ENCODE results near the gene PKIG. TPM values are rescaled to one million over a fixed set of nuclear protein-coding genes. Genes with fewer than 3 reads are reported as not detected.

Gene PKIG
- total and polyA plus RNA-seq, 7 donors, result 43.9 to 511 (median 348) TPM

GRCh38 chr20:44622501-44623270, 40.3 kb downstream of the PKIG start:
- peaks cover 16 to 57% (median 22%) of the 10 kb centered on the region in 4 donors for H3K36me3 ChIP-seq
- 94 to 97% methylated on average over 19 of the region's 19 CpGs for WGBS, 2 donors
- no peak for DNase-seq
- no peak overlapping the region for H3K4me3 ChIP-seq
- no peak overlapping the region for H3K27ac ChIP-seq
- intact Hi-C loops (cut with DNase I), result no loop called here
- H3K4me1 ChIP-seq, result no peaks in the 10 kb centered on the region
- H3K27me3 ChIP-seq, result no peaks in the 10 kb centered on the region
- no peaks in the 10 kb centered on the region for H3K9me3 ChIP-seq
- TF ChIP-seq POLR2AphosphoS5 (IDR thresholded peaks at IDR 0.05) (peak in 1 of 4 donors; percentile 10), CTCF (IDR thresholded peaks at IDR 0.05) (no peak)

GRCh38 chr20:44624152-44624551, 41.8 kb downstream of the PKIG start:
- Histone ChIP-seq H3K4me1 (no peaks in the 10 kb centered on the region), H3K27ac (no peak overlapping the region), H3K27me3 (no peaks in the 10 kb centered on the region), H3K4me3 (no peak overlapping the region), H3K36me3 (peaks cover 4 to 42% (median 11%) of the 10 kb centered on the region in 4 donors), H3K9me3 (no peaks in the 10 kb centered on the region)
- WGBS, 2 donors, result 87 to 93% methylated on average over 4 of the region's 4 CpGs
- DNase-seq, result no peak
- intact Hi-C loops (cut with DNase I), result no loop called here
- TF ChIP-seq POLR2AphosphoS5 (IDR thresholded peaks at IDR 0.05) (no peak), CTCF (IDR thresholded peaks at IDR 0.05) (no peak), POLR2A (IDR thresholded peaks at IDR 0.05) (no peak)

GRCh38 chr20:44624743-44625271, 42.4 kb downstream of the PKIG start:
- H3K4me3 ChIP-seq, result no peak overlapping the region
- peaks cover 0 to 35% (median 5%) of the 10 kb centered on the region in 4 donors for H3K36me3 ChIP-seq
- WGBS, 2 donors, result 87 to 97% methylated on average over 6 of the region's 6 CpGs
- TF ChIP-seq POLR2A (IDR thresholded peaks at IDR 0.05), result no peak
- intact Hi-C loops (cut with DNase I), result no loop called here
- H3K4me1 ChIP-seq, result no peaks in the 10 kb centered on the region
- H3K27me3 ChIP-seq, result no peaks in the 10 kb centered on the region
- H3K27ac ChIP-seq, result no peak overlapping the region
- no peaks in the 10 kb centered on the region for H3K9me3 ChIP-seq
- no peak for DNase-seq

GRCh38 chr20:44625361-44625760, 43.0 kb downstream of the PKIG start:
- intact Hi-C loops (cut with DNase I), result no loop called here
- no peaks in the 10 kb centered on the region for H3K9me3 ChIP-seq
- no peaks in the 10 kb centered on the region for H3K4me1 ChIP-seq
- no peaks in the 10 kb centered on the region for H3K27me3 ChIP-seq
- no peak for DNase-seq
- no peak for TF ChIP-seq POLR2AphosphoS5 (IDR thresholded peaks at IDR 0.05)
- no peak for TF ChIP-seq CTCF (IDR thresholded peaks at IDR 0.05)
- no peak for TF ChIP-seq EP300 (IDR thresholded peaks at IDR 0.05)
- TF ChIP-seq POLR2A (IDR thresholded peaks at IDR 0.05), result no peak
- no peak overlapping the region for H3K4me3 ChIP-seq
- 95 to 97% methylated on average over 8 of the region's 8 CpGs for WGBS, 2 donors
- H3K27ac ChIP-seq, result no peak overlapping the region
- H3K36me3 ChIP-seq, result peaks cover 0 to 30% (median 5%) of the 10 kb centered on the region in 4 donors

- no peak for DNase-seq
- Histone ChIP-seq H3K9me3 (no peaks in the 10 kb centered on the region), H3K27ac (no peak overlapping the region), H3K36me3 (peaks cover 0 to 21% (median under 1%) of the 10 kb centered on the region in 4 donors), H3K4me1 (no peaks in the 10 kb centered on the region), H3K27me3 (no peaks in the 10 kb centered on the region), H3K4me3 (no peak overlapping the region)
- intact Hi-C loops (cut with DNase I), result no loop called here
- 84 to 92% methylated on average over 7 of the region's 7 CpGs for WGBS, 2 donors
- no peak for TF ChIP-seq EP300 (IDR thresholded peaks at IDR 0.05)
- TF ChIP-seq POLR2AphosphoS5 (IDR thresholded peaks at IDR 0.05), result no peak
- TF ChIP-seq POLR2A (IDR thresholded peaks at IDR 0.05), result no peak
- TF ChIP-seq CTCF (IDR thresholded peaks at IDR 0.05), result no peak
Observed at GRCh38 chr20:44626278-44626677, 43.9 kb downstream of the PKIG start.

All from sigmoid colon (tissue), 7 donors.